GM12878 (cell line): ENCODE data around the gene GTSF1L. TPM values are rescaled to one million over a fixed set of nuclear protein-coding genes. Genes with fewer than 3 reads are reported as not detected.
A peak's percentile ranks its signal among the peaks of the same experiment; 100 is the strongest.

ENCODE experiments used
- ATAC-seq: fragments of 200-7000 bp; cut with Tn5 transposase; 3 replicates; pipeline ENCODE4 v1.9.1; 2020; ENCODE audit warnings: mild to moderate bottlenecking, moderate library complexity
- BruUV-seq: library from RNA; stranded (reverse); fragments of 400-500 nt; replicated peaks from 2 replicates; lab custom pipeline; 2021; lab: Mats Ljungman, UMichigan
- CTCF ChIA-PET: fragments of 300-600 bp; sonication (Branson Sonifier 250); formaldehyde crosslinking; extraction: SDS; loops from one replicate; lab custom pipeline; 2021; ENCODE audit warnings: inconsistent platforms; lab: Yijun Ruan, JAX
- POLR2A ChIA-PET: fragments of 350-600 bp; formaldehyde crosslinking; extraction: SDS; loops from one replicate; lab custom pipeline; 2021; ENCODE audit warnings: inconsistent platforms; lab: Charles Lee
- RAD21 ChIA-PET: fragments of 300-600 bp; sonication (Branson Sonifier 250); formaldehyde crosslinking; loops from one replicate; lab custom pipeline; 2023; ENCODE audit warnings: antibody characterized with exemption; ENCODE audit not compliant: unreplicated experiment; lab: Charles Lee
- SMC1A ChIA-PET: fragments of 300-600 bp; sonication (Branson Sonifier 250); formaldehyde crosslinking; loops from one replicate; lab custom pipeline; 2023; ENCODE audit not compliant: unreplicated experiment, uncharacterized antibody; lab: Charles Lee
- DNase-seq: peaks from one replicate; pipeline ENCODE4 v3.0.0-alpha.2; 2011; ENCODE audit warnings: low read depth, low spot score
- FAIRE-seq: peaks from 3 replicates; lab custom pipeline; 2011; peaks lifted over from hg19 to GRCh38; lab: Jason Lieb, UNC
- H2AFZ ChIP-seq: 2 replicates; pipeline ENCODE4 v1.6.0; 2011; ENCODE audit warnings: low read depth, low read length, control low read depth; ENCODE audit not compliant: control insufficient read depth
- H3K27ac ChIP-seq: 2 replicates; pipeline ENCODE4 v1.5.1; 2011; ENCODE audit warnings: control low read depth; ENCODE audit not compliant: control insufficient read depth, insufficient read depth
- H3K27me3 ChIP-seq, 2 experiments: replicated peaks in 1 of 2; 2 replicates each; pipeline versions ENCODE4 v1.6.0 to v1.6.1; 2011; ENCODE audit warnings: low read length in 1 of 2; ENCODE audit not compliant: control insufficient read depth in 2 of 2, insufficient read depth in 2 of 2
- H3K36me3 ChIP-seq, 2 experiments: 2 replicates each; pipeline ENCODE4 v1.5.1; 2011; ENCODE audit warnings: low read length in 1 of 2; ENCODE audit not compliant: control insufficient read depth in 2 of 2, insufficient read depth in 2 of 2
- H3K4me1 ChIP-seq: 2 replicates; pipeline ENCODE4 v1.6.1; 2011; ENCODE audit warnings: mild to moderate bottlenecking, low read length, moderate library complexity, mixed read lengths; ENCODE audit not compliant: control insufficient read depth, insufficient read depth
- H3K4me2 ChIP-seq: 2 replicates; pipeline ENCODE4 v1.6.0; 2011; ENCODE audit warnings: control low read depth; ENCODE audit not compliant: control insufficient read depth, insufficient read depth
- H3K4me3 ChIP-seq: fragments of 200-600 bp; sonication (generic); 2 replicates; pipeline ENCODE4 v1.5.1; 2016
- H3K79me2 ChIP-seq: 2 replicates; pipeline ENCODE4 v1.6.0; 2011; ENCODE audit warnings: low read length; ENCODE audit not compliant: control insufficient read depth, insufficient read depth
- H3K9ac ChIP-seq: 2 replicates; pipeline ENCODE4 v1.8.0; 2011; ENCODE audit warnings: low read length, control low read depth, mixed read lengths; ENCODE audit not compliant: control insufficient read depth, insufficient read depth
- H3K9me3 ChIP-seq: replicated peaks from 3 replicates; pipeline ENCODE4 v1.5.1; 2011; ENCODE audit warnings: mild to moderate bottlenecking, low read length; ENCODE audit not compliant: control insufficient read depth, insufficient read depth
- H4K20me1 ChIP-seq: 2 replicates; pipeline ENCODE4 v1.6.0; 2011; ENCODE audit not compliant: control insufficient read depth, insufficient read depth
- HSF1 ChIP-seq: fragments of 150-350 bp; IDR thresholded peaks from 2 replicates; pipeline ENCODE4 v1.6.1; 2014; ENCODE audit warnings: mild to moderate bottlenecking, low read depth, low read length
- IKZF1 ChIP-seq: fragments of 450-650 bp; conservative IDR thresholded peaks from 2 replicates; pipeline ENCODE4 v1.6.1; 2017; ENCODE audit warnings: antibody characterized with exemption, mild to moderate bottlenecking
- NFIC ChIP-seq: IDR thresholded peaks from 2 replicates; pipeline ENCODE4 v1.6.1; 2012; ENCODE audit warnings: low read depth, mild to moderate bottlenecking, inconsistent platforms, low read length, moderate library complexity
- NFXL1 ChIP-seq: fragments of 450-650 bp; IDR thresholded peaks from 2 replicates; pipeline ENCODE4 v1.6.1; 2017; ENCODE audit warnings: antibody characterized with exemption, mild to moderate bottlenecking, borderline replicate concordance
- NKRF ChIP-seq: fragments of 450-650 bp; conservative IDR thresholded peaks from 2 replicates; pipeline ENCODE4 v1.6.1; 2017; ENCODE audit warnings: mild to moderate bottlenecking, moderate library complexity
- PBX3 ChIP-seq: IDR thresholded peaks from 2 replicates; pipeline ENCODE4 v1.6.1; 2011; ENCODE audit warnings: mild to moderate bottlenecking, low read depth, low read length, moderate library complexity; ENCODE audit not compliant: insufficient replicate concordance
- RBBP5 ChIP-seq: fragments of 200-600 bp; sonication (generic); conservative IDR thresholded peaks from 2 replicates; pipeline ENCODE4 v1.6.1; 2016
- WGBS: methylation state at CpG from one replicate; pipeline ENCODE4 v1.1.6; 2016; ENCODE audit warnings: low lambda C conversion rate; ENCODE audit not compliant: insufficient replicate concordance, insufficient coverage; ENCODE audit errors: missing lambda C conversion rate; 5-methylcytosine and 5-hydroxymethylcytosine counted together
- in situ Hi-C: fragments of 300-500 bp; cut with MboI; formaldehyde crosslinking; loops from 9 replicates; pipeline ENCODE4 v1.14.3; 2018; ENCODE audit warnings: mixed read lengths
- intact Hi-C: fragments of 100-400 bp; cut with micrococcal nuclease; formaldehyde crosslinking; loops from one replicate; pipeline ENCODE4 v1.14.2; 2022; ENCODE audit not compliant: unreplicated experiment
- polyA plus RNA-seq, 11 experiments: library from polyadenylated mRNA; depleted of rRNA in 4 of 11; unstranded in 6 of 11; stranded (reverse) in 5 of 11; fragments of >200 nt; fragmentation: Nextera tagmentation in 4 of 11; fragmentation: Illumina TruSeq in 1 of 11; extraction: Ambion mirVana in 4 of 11; extraction: Trizol in 1 of 11; gene quantifications; 1 replicate in 1 of 11; 2 replicates in 10 of 11; pipeline versions ENCODE4 v1.2.1 to v1.2.3, GENCODE V29; 2011 to 2016; ENCODE audit warnings: inconsistent platforms in 2 of 11, missing spikeins in 2 of 11, low read depth in 1 of 11
- total RNA-seq, 4 experiments: library from RNA; depleted of rRNA in 3 of 4; stranded (reverse); fragments of >200 nt in 3 of 4; fragmentation: Illumina TruSeq in 1 of 4; extraction: Trizol in 1 of 4; gene quantifications; 2 replicates each; pipeline versions ENCODE4 v1.2.1 to v1.2.3, GENCODE V29; 2013 to 2021

GTSF1L gene
- total and polyA plus RNA-seq, 10 of the 15 experiments (the other 5 are each of a cell fraction or from before 2014, with no cell fraction given) = 0.56 to 2.4 (median 1.3) TPM

GRCh38 chr20:43746344-43747137 is 19.7 kb upstream of the GTSF1L start:
- intact Hi-C loops = no loop called here
- BruUV-seq = no TSS peak
- POLR2A ChIA-PET = interaction anchor here (0.7 kb wide), 1 partner anchor 174 kb away, joined by 3 read pairs; no protein-coding TSS in a partner anchor
- TF ChIP-seq IKZF1 (0 out of 2 replicates have a peak, but pooled peaks have one; percentile 21), NFIC (no peak)
- TF ChIP-seq, all 136 proteins: peak for 1
- Histone ChIP-seq H3K36me3 (no peaks in the 10 kb centered on the region), H3K79me2 (no peaks in the 10 kb centered on the region), H3K27ac (no peak overlapping the region), H3K27me3 (no peaks in the 10 kb centered on the region), H3K9me3 (no peaks in the 10 kb centered on the region), H2AFZ (peak overlapping the region; percentile 5; the same call in 1 of the 2 replicates), H4K20me1 (no peaks in the 10 kb centered on the region), H3K4me3 (no peak overlapping the region), H3K9ac (no peak overlapping the region), H3K4me2 (no peak overlapping the region), H3K4me1 (peaks cover 15% of the 10 kb centered on the region)
- SMC1A ChIA-PET = interaction anchor here (1.2 to 8.9 kb wide), 4 partner anchors 10 to 345 kb away, joined by 4 to 164 read pairs (median 31); no protein-coding TSS in a partner anchor
- RAD21 ChIA-PET = interaction anchor here (0.9 to 5.4 kb wide), 4 partner anchors 10 to 334 kb away, joined by 3 to 28 read pairs (median 5); no protein-coding TSS in a partner anchor
- DNase-seq (no peak), ATAC-seq (no peak), FAIRE-seq (no peak)
- in situ Hi-C loops = no loop called here
- CTCF ChIA-PET = interaction anchor here (1.0 kb wide), 1 partner anchor 253 kb away, joined by 3 read pairs; no protein-coding TSS in a partner anchor
- WGBS = 55% methylated on average over 12 of the region's 12 CpGs

- Histone ChIP-seq H3K36me3 (no peaks in the 10 kb centered on the region), H2AFZ (no peak overlapping the region), H4K20me1 (no peaks in the 10 kb centered on the region), H3K9ac (no peak overlapping the region), H3K9me3 (no peaks in the 10 kb centered on the region), H3K79me2 (no peaks in the 10 kb centered on the region), H3K27me3 (no peaks in the 10 kb centered on the region), H3K4me2 (no peak overlapping the region), H3K4me3 (no peak overlapping the region), H3K4me1 (peaks cover 4% of the 10 kb centered on the region), H3K27ac (no peak overlapping the region)
- DNase-seq (no peak), ATAC-seq (no peak), FAIRE-seq (no peak)
- TF ChIP-seq NKRF = no peak
- TF ChIP-seq HSF1 = no peak
- TF ChIP-seq RBBP5 = no peak
- no peak for TF ChIP-seq NFXL1
- TF ChIP-seq PBX3 = no peak
- in situ Hi-C loops (no loop called here), intact Hi-C loops (no loop called here)
- WGBS = 45% methylated on average over 12 of the region's 12 CpGs
- POLR2A ChIA-PET = interaction anchor here (0.5 to 0.6 kb wide), 2 partner anchors 8 to 278 kb away, joined by 3 to 4 read pairs; no protein-coding TSS in a partner anchor
- RAD21 ChIA-PET = interaction anchor here (1.0 to 1.5 kb wide), 2 partner anchors 8 to 34 kb away, joined by 4 read pairs; no protein-coding TSS in a partner anchor
- SMC1A ChIA-PET = interaction anchor here (1.1 to 1.7 kb wide), 4 partner anchors 8 to 346 kb away, joined by 3 to 6 read pairs (median 4); no protein-coding TSS in a partner anchor
- CTCF ChIA-PET = interaction anchor here (1.0 to 2.3 kb wide), 4 partner anchors 17 to 347 kb away, joined by 3 to 10 read pairs (median 4); no protein-coding TSS in a partner anchor
- BruUV-seq = no TSS peak
These were observed 18.3 kb upstream of the GTSF1L start for GRCh38 chr20:43744966-43745730.
